GM19035 (cell line): ENCODE results near the gene HSD17B13.
"Not testable (repeated sequence)": the region's sequence is repeated elsewhere in the genome, so short reads cannot be mapped to it uniquely, and the experiment has no call there.

Experiments
- ATAC-seq: cut with Tn5 transposase; IDR thresholded peaks from one replicate; pipeline ENCODE4 v1.9.1; 2021; ENCODE audit not compliant: unreplicated experiment

HSD17B13 gene

GRCh38 chr4:87322754-87323153 lies at the start of gene HSD17B13:
TSS of gene HSD17B13 (minus strand) at chr4:87322882. CDS start at chr4:87322841, 41 bp downstream.
- no peak for ATAC-seq

- ATAC-seq = no peak
These were observed 47.4 kb upstream of the HSD17B13 start for GRCh38 chr4:87370068-87370467.

GRCh38 chr4:87366521-87367162 lies 44.0 kb upstream of the HSD17B13 start:
- no peak for ATAC-seq

- no peak for ATAC-seq
These were observed 42.7 kb upstream of the HSD17B13 start for GRCh38 chr4:87365348-87365747.

- no peak for ATAC-seq
These were observed 40.9 kb upstream of the HSD17B13 start for GRCh38 chr4:87363552-87363951.

- ATAC-seq = no peak
These were observed 37.8 kb upstream of the HSD17B13 start for GRCh38 chr4:87360338-87360935.

GRCh38 chr4:87359258-87359657 lies 36.6 kb upstream of the HSD17B13 start:
- ATAC-seq = no peak

GRCh38 chr4:87356832-87357526 lies 34.3 kb upstream of the HSD17B13 start:
- no peak for ATAC-seq

GRCh38 chr4:87354168-87355102 lies 31.8 kb upstream of the HSD17B13 start:
- ATAC-seq = no peak

GRCh38 chr4:87353592-87353991 lies 30.9 kb upstream of the HSD17B13 start:
- ATAC-seq = peak; percentile 64

GRCh38 chr4:87345139-87345538 lies 22.5 kb upstream of the HSD17B13 start:
- no peak for ATAC-seq

GRCh38 chr4:87342872-87343271 lies 20.2 kb upstream of the HSD17B13 start:
- ATAC-seq = no peak

GRCh38 chr4:87341954-87342635 lies 19.4 kb upstream of the HSD17B13 start:
- ATAC-seq = not testable (repeated sequence)

- no peak for ATAC-seq
These were observed 16.8 kb upstream of the HSD17B13 start for GRCh38 chr4:87339440-87339839.

- no peak for ATAC-seq
These were observed 14.7 kb upstream of the HSD17B13 start for GRCh38 chr4:87337361-87337760.

GRCh38 chr4:87333267-87333666 lies 10.6 kb upstream of the HSD17B13 start:
- ATAC-seq = no peak

GRCh38 chr4:87330761-87331160 lies 8.1 kb upstream of the HSD17B13 start:
- no peak for ATAC-seq

GRCh38 chr4:87327136-87327535 lies 4.5 kb upstream of the HSD17B13 start:
- ATAC-seq = no peak

GRCh38 chr4:87326460-87326859 lies 3.8 kb upstream of the HSD17B13 start:
- ATAC-seq = no peak

- ATAC-seq = no peak
These were observed 794 bp downstream of the HSD17B13 start for GRCh38 chr4:87321888-87322287.

- ATAC-seq = no peak
These were observed 5.2 kb downstream of the HSD17B13 start for GRCh38 chr4:87317527-87317926.
